H9 (cell line): ENCODE results near the gene LOXHD1. TPM values are rescaled to one million over a fixed set of nuclear protein-coding genes. Genes with fewer than 3 reads are reported as not detected.

Source experiments
- DNase-seq: peaks from one replicate; pipeline ENCODE4 v3.0.0-alpha.2; 2017
- H2AFZ ChIP-seq: one replicate; pipeline ENCODE4 v1.6.1; 2013; ENCODE audit warnings: mild to moderate bottlenecking, low read length, control low read depth, moderate library complexity
- H2AK5ac ChIP-seq: 2 replicates; pipeline ENCODE4 v1.6.1; 2013; ENCODE audit warnings: low read length, control low read depth, mixed read lengths; ENCODE audit not compliant: insufficient read length
- H2BK120ac ChIP-seq: one replicate; pipeline ENCODE4 v1.6.1; 2013; ENCODE audit warnings: low read depth, mild to moderate bottlenecking, low read length, control low read depth, inconsistent platforms; ENCODE audit not compliant: poor library complexity, severe bottlenecking
- H2BK12ac ChIP-seq: 2 replicates; pipeline ENCODE4 v1.6.1; 2013; ENCODE audit warnings: low read length, control low read depth, mixed read lengths, low read depth; ENCODE audit not compliant: insufficient read length
- H2BK15ac ChIP-seq: 2 replicates; pipeline ENCODE4 v1.6.1; 2013; ENCODE audit warnings: low read depth, low read length, control low read depth
- H2BK20ac ChIP-seq: one replicate; pipeline ENCODE4 v1.6.1; 2013; ENCODE audit warnings: low read depth, mild to moderate bottlenecking, low read length, control low read depth, inconsistent platforms; ENCODE audit not compliant: poor library complexity, severe bottlenecking
- H2BK5ac ChIP-seq: 2 replicates; pipeline ENCODE4 v1.6.1; 2013; ENCODE audit warnings: low read length, control low read depth, mixed read lengths; ENCODE audit not compliant: insufficient read length
- H3K14ac ChIP-seq: 2 replicates; pipeline ENCODE4 v1.6.1; 2013; ENCODE audit warnings: low read length, control low read depth; ENCODE audit not compliant: insufficient read depth
- H3K18ac ChIP-seq: 2 replicates; pipeline ENCODE4 v1.6.1; 2013; ENCODE audit warnings: low read depth, mild to moderate bottlenecking, mixed read lengths, low read length, control low read depth; ENCODE audit not compliant: insufficient read length
- H3K23ac ChIP-seq: 2 replicates; pipeline ENCODE4 v1.6.1; 2013; ENCODE audit warnings: low read length, control low read depth, mixed read lengths, low read depth; ENCODE audit not compliant: insufficient read length
- H3K23me2 ChIP-seq: 2 replicates; pipeline ENCODE4 v1.6.1; 2013; ENCODE audit warnings: low read depth, mild to moderate bottlenecking, mixed read lengths, low read length, control low read depth; ENCODE audit not compliant: insufficient read length, poor library complexity, severe bottlenecking
- H3K27ac ChIP-seq: 2 replicates; pipeline ENCODE4 v1.5.1; 2013; ENCODE audit warnings: low read length, control low read depth, mixed read lengths, low read depth; ENCODE audit not compliant: insufficient read length
- H3K27me3 ChIP-seq: 2 replicates; pipeline ENCODE4 v1.6.1; 2013; ENCODE audit warnings: low read length, control low read depth, inconsistent platforms; ENCODE audit not compliant: insufficient read depth
- H3K4ac ChIP-seq: 2 replicates; pipeline ENCODE4 v1.6.1; 2013; ENCODE audit warnings: low read depth, mild to moderate bottlenecking, control low read depth, inconsistent platforms, low read length, moderate library complexity
- H3K4me1 ChIP-seq: 2 replicates; pipeline ENCODE4 v1.6.1; 2013; ENCODE audit warnings: low read length, control low read depth, inconsistent platforms; ENCODE audit not compliant: insufficient read depth
- H3K4me2 ChIP-seq: 2 replicates; pipeline ENCODE4 v1.6.1; 2013; ENCODE audit warnings: low read length, control low read depth, mixed read lengths; ENCODE audit not compliant: insufficient read length, insufficient read depth
- H3K56ac ChIP-seq: 2 replicates; pipeline ENCODE4 v1.6.1; 2013; ENCODE audit warnings: low read depth, mild to moderate bottlenecking, mixed read lengths, low read length, control low read depth; ENCODE audit not compliant: insufficient read length
- H3K79me1 ChIP-seq: 2 replicates; pipeline ENCODE4 v1.6.1; 2013; ENCODE audit warnings: low read depth, mild to moderate bottlenecking, moderate library complexity, low read length, control low read depth, inconsistent platforms; ENCODE audit not compliant: insufficient read depth, poor library complexity, severe bottlenecking
- H3K79me2 ChIP-seq: 2 replicates; pipeline ENCODE4 v1.6.1; 2013; ENCODE audit warnings: low read length, control low read depth, inconsistent platforms; ENCODE audit not compliant: insufficient read depth
- H3K9ac ChIP-seq: 2 replicates; pipeline ENCODE4 v1.6.1; 2013; ENCODE audit warnings: low read length, control low read depth, mixed read lengths; ENCODE audit not compliant: insufficient read length; ENCODE audit errors: extremely low read depth
- H3K9me3 ChIP-seq: one replicate; pipeline ENCODE4 v1.6.1; 2013; ENCODE audit warnings: low read depth, low read length, inconsistent platforms; ENCODE audit not compliant: control insufficient read depth
- H3T11ph ChIP-seq: one replicate; pipeline ENCODE4 v1.6.1; 2013; ENCODE audit warnings: mild to moderate bottlenecking, low read length, control low read depth, inconsistent platforms
- H4K20me1 ChIP-seq: one replicate; pipeline ENCODE4 v1.6.1; 2013; ENCODE audit not compliant: control insufficient read depth, insufficient read length, insufficient read depth
- H4K5ac ChIP-seq: 2 replicates; pipeline ENCODE4 v1.6.1; 2013; ENCODE audit warnings: low read depth, mild to moderate bottlenecking, mixed read lengths, low read length, control low read depth; ENCODE audit not compliant: insufficient read length
- H4K8ac ChIP-seq: replicated peaks from 2 replicates; pipeline ENCODE4 v1.6.1; 2013; ENCODE audit warnings: low read length, control low read depth, mixed read lengths, low read depth; ENCODE audit not compliant: insufficient read length
- H4K91ac ChIP-seq: 2 replicates; pipeline ENCODE4 v1.6.1; 2013; ENCODE audit warnings: low read depth, mild to moderate bottlenecking, moderate library complexity, mixed read lengths, low read length, control low read depth; ENCODE audit not compliant: insufficient read length
- H3K27ac Mint-ChIP-seq, 3 experiments: 2 replicates in 2 of 3; 3 replicates in 1 of 3; pipeline ENCODE4 v1.8.0; 2020 to 2021; ENCODE audit warnings: mixed read lengths in 3 of 3, mild to moderate bottlenecking in 1 of 3, moderate library complexity in 1 of 3
- H3K27me3 Mint-ChIP-seq: 2 replicates; pipeline ENCODE4 v1.8.0; 2021; ENCODE audit warnings: low read depth, mild to moderate bottlenecking, moderate library complexity, mixed read lengths
- H3K36me3 Mint-ChIP-seq, 3 experiments: 2 replicates in 2 of 3; 3 replicates in 1 of 3; pipeline ENCODE4 v1.8.0; 2020 to 2021; ENCODE audit warnings: low read depth in 3 of 3, mixed read lengths in 3 of 3; ENCODE audit not compliant: insufficient read depth in 1 of 3
- H3K4me1 Mint-ChIP-seq, 2 experiments: 2 replicates each; pipeline ENCODE4 v1.8.0; 2020; ENCODE audit warnings: mixed read lengths in 2 of 2
- H3K4me3 Mint-ChIP-seq, 2 experiments: 2 replicates in 1 of 2; 3 replicates in 1 of 2; pipeline ENCODE4 v1.8.0; 2020 to 2021; ENCODE audit warnings: mild to moderate bottlenecking in 2 of 2, mixed read lengths in 2 of 2, moderate library complexity in 1 of 2
- H3K9me3 Mint-ChIP-seq, 2 experiments: 2 replicates in 1 of 2; 3 replicates in 1 of 2; pipeline ENCODE4 v1.8.0; 2020; ENCODE audit warnings: mild to moderate bottlenecking in 2 of 2, mixed read lengths in 2 of 2, moderate library complexity in 1 of 2
- WGBS: extraction: QIAGEN DNeasy Blood & Tissue Kit; methylation state at CpG from one replicate; pipeline ENCODE4 v1.1.7; 2013; ENCODE audit warnings: missing lambda C conversion rate, low lambda C conversion rate, mixed read lengths; ENCODE audit not compliant: insufficient read length; ENCODE audit errors: extremely low coverage; 5-methylcytosine and 5-hydroxymethylcytosine counted together
- total RNA-seq: library from RNA; stranded (reverse); gene quantifications from 2 replicates; pipeline ENCODE4 v1.2.1, GENCODE V29; 2021
- TF ChIP-seq, protein P1 (sequence below): fragments of 200-600 bp; sonication (generic); conservative IDR thresholded peaks from 3 replicates; pipeline ENCODE4 v1.8.0; 2021; ENCODE audit warnings: antibody characterized with exemption, mild to moderate bottlenecking

Gene LOXHD1
- total RNA-seq, 1 experiment from 2014 or later = 0.07 TPM

DNA sequence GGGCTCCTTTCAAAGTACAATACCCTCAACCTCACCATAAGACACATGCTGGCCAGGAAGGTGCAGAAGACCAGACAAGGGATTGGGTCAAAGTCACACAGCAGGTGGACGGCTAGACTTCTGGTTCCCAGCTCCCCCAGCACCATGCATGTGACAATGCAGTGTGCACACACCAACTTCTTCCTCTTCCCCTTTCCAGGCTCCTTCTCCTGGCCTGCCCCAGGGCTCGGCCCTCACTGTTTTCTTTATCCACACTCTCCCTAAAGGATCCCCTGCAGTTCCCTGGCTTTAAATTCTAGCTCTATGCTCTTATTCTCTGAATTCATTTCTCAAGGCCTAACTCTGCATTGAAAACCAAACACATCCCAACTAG is 82.3 kb downstream of the LOXHD1 start:
- Histone ChIP-seq H3K27ac (no peak overlapping the region), H3K79me1 (no peaks in the 10 kb centered on the region), H2BK120ac (no peak overlapping the region), H3K9me3 (no peaks in the 10 kb centered on the region), H3K23me2 (no peaks in the 10 kb centered on the region), H3T11ph (no peak overlapping the region), H4K91ac (no peak overlapping the region), H2BK5ac (no peak overlapping the region), H2AK5ac (no peak overlapping the region), H2BK15ac (no peak overlapping the region), H3K23ac (no peak overlapping the region), H4K8ac (no peak overlapping the region), H2AFZ (no peak overlapping the region), H3K27me3 (no peaks in the 10 kb centered on the region), H3K9ac (no peak overlapping the region), H3K4me1 (no peaks in the 10 kb centered on the region), H4K20me1 (no peaks in the 10 kb centered on the region), H3K18ac (no peak overlapping the region), H4K5ac (no peak overlapping the region), H2BK12ac (no peak overlapping the region), H3K4ac (no peak overlapping the region), H3K56ac (no peak overlapping the region), H3K14ac (no peak overlapping the region), H3K79me2 (no peaks in the 10 kb centered on the region), H2BK20ac (no peak overlapping the region), H3K4me2 (no peak overlapping the region)
- H3K4me1 Mint-ChIP-seq = no peaks in the 10 kb centered on the region; a peak in 1 of 4 replicates
- TF ChIP-seq, protein P1, sequence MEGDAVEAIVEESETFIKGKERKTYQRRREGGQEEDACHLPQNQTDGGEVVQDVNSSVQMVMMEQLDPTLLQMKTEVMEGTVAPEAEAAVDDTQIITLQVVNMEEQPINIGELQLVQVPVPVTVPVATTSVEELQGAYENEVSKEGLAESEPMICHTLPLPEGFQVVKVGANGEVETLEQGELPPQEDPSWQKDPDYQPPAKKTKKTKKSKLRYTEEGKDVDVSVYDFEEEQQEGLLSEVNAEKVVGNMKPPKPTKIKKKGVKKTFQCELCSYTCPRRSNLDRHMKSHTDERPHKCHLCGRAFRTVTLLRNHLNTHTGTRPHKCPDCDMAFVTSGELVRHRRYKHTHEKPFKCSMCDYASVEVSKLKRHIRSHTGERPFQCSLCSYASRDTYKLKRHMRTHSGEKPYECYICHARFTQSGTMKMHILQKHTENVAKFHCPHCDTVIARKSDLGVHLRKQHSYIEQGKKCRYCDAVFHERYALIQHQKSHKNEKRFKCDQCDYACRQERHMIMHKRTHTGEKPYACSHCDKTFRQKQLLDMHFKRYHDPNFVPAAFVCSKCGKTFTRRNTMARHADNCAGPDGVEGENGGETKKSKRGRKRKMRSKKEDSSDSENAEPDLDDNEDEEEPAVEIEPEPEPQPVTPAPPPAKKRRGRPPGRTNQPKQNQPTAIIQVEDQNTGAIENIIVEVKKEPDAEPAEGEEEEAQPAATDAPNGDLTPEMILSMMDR = no peak
- H3K4me3 Mint-ChIP-seq = no peak overlapping the region
- H3K9me3 Mint-ChIP-seq = no peaks in the 10 kb centered on the region
- no peak overlapping the region; a peak in 2 of 7 replicates for H3K27ac Mint-ChIP-seq
- DNase-seq = no peak
- no CpG with 5 or more reads among the region's 2 CpGs for WGBS
- H3K27me3 Mint-ChIP-seq = peaks cover 2% of the 10 kb centered on the region
- H3K36me3 Mint-ChIP-seq = no peaks in the 10 kb centered on the region; a peak in 1 of 7 replicates
